Skeletal muscle cell (primary cell): ENCODE results near the gene LRRTM4.

Experiments
- DNase-seq: peaks from one replicate; pipeline ENCODE4 v3.0.0-alpha.2; 2010; ENCODE audit warnings: low read depth
- H3K4me3 ChIP-seq: 2 replicates; pipeline ENCODE4 v1.5.1; 2011; ENCODE audit warnings: low read depth, mild to moderate bottlenecking, control low read depth, low read length, moderate library complexity

LRRTM4 gene

GRCh38 chr2:76958749-76959148 lies 563.4 kb downstream of the LRRTM4 start:
- H3K4me3 ChIP-seq: no peak overlapping the region
- no peak for DNase-seq

- no peak overlapping the region for H3K4me3 ChIP-seq
- DNase-seq: peak; percentile 1
Measured at GRCh38 chr2:76953733-76954347, 568.3 kb downstream of the LRRTM4 start.

GRCh38 chr2:76946631-76947145 lies 575.5 kb downstream of the LRRTM4 start:
- H3K4me3 ChIP-seq: no peak overlapping the region
- DNase-seq: no peak

- DNase-seq: no peak
- no peak overlapping the region for H3K4me3 ChIP-seq
Measured at GRCh38 chr2:76940559-76940958, 581.6 kb downstream of the LRRTM4 start.

GRCh38 chr2:76938153-76938552 lies 584.0 kb downstream of the LRRTM4 start:
- H3K4me3 ChIP-seq: no peak overlapping the region
- no peak for DNase-seq

GRCh38 chr2:76932550-76932949 lies 589.6 kb downstream of the LRRTM4 start:
- DNase-seq: no peak
- no peak overlapping the region for H3K4me3 ChIP-seq

- DNase-seq: no peak
- H3K4me3 ChIP-seq: no peak overlapping the region
Measured at GRCh38 chr2:76930056-76930744, 592.0 kb downstream of the LRRTM4 start.

GRCh38 chr2:76928026-76928425 lies 594.1 kb downstream of the LRRTM4 start:
- H3K4me3 ChIP-seq: no peak overlapping the region

GRCh38 chr2:76921006-76921405 lies 601.2 kb downstream of the LRRTM4 start:
- no peak overlapping the region for H3K4me3 ChIP-seq
- DNase-seq: no peak

More at GRCh38 chr2:76928026-76928425, 594.1 kb downstream of the LRRTM4 start:
- no peak for DNase-seq

- peak; percentile 7 for DNase-seq
- H3K4me3 ChIP-seq: no peak overlapping the region
Measured at GRCh38 chr2:76895469-76895868, 626.7 kb downstream of the LRRTM4 start.

GRCh38 chr2:76870581-76870980 lies 651.6 kb downstream of the LRRTM4 start:
- no peak for DNase-seq
- no peak overlapping the region for H3K4me3 ChIP-seq

GRCh38 chr2:76870011-76870410 lies 652.2 kb downstream of the LRRTM4 start:
- no peak overlapping the region for H3K4me3 ChIP-seq
- peak; percentile 14 for DNase-seq

- H3K4me3 ChIP-seq: no peak overlapping the region
- peak; percentile 67 for DNase-seq
Measured at GRCh38 chr2:76867854-76868253, 654.3 kb downstream of the LRRTM4 start.

- no peak for DNase-seq
- H3K4me3 ChIP-seq: no peak overlapping the region
Measured at GRCh38 chr2:76866464-76866863, 655.7 kb downstream of the LRRTM4 start.

GRCh38 chr2:76862901-76863300 lies 659.3 kb downstream of the LRRTM4 start:
- DNase-seq: no peak
- no peak overlapping the region for H3K4me3 ChIP-seq

- H3K4me3 ChIP-seq: no peak overlapping the region
- no peak for DNase-seq
Measured at GRCh38 chr2:76861708-76862107, 660.5 kb downstream of the LRRTM4 start.

- no peak overlapping the region for H3K4me3 ChIP-seq
- DNase-seq: no peak
Measured at GRCh38 chr2:76851000-76851399, 671.2 kb downstream of the LRRTM4 start.

GRCh38 chr2:76849086-76849485 lies 673.1 kb downstream of the LRRTM4 start:
- no peak overlapping the region for H3K4me3 ChIP-seq
- DNase-seq: no peak

- no peak for DNase-seq
- H3K4me3 ChIP-seq: no peak overlapping the region
Measured at GRCh38 chr2:76839826-76840225, 682.4 kb downstream of the LRRTM4 start.

- no peak for DNase-seq
- H3K4me3 ChIP-seq: no peak overlapping the region
Measured at GRCh38 chr2:76829374-76830234, 692.6 kb downstream of the LRRTM4 start.
